NCI-H446 treated with DMSO at 0.1 percent for 48 hours (cell line): Measurements from ENCODE around the gene NR3C2.

Source experiments
- DNase-seq: peaks from one replicate; lab custom pipeline; 2025; lab: John Stamatoyannopoulos, UW

Gene NR3C2

DNA sequence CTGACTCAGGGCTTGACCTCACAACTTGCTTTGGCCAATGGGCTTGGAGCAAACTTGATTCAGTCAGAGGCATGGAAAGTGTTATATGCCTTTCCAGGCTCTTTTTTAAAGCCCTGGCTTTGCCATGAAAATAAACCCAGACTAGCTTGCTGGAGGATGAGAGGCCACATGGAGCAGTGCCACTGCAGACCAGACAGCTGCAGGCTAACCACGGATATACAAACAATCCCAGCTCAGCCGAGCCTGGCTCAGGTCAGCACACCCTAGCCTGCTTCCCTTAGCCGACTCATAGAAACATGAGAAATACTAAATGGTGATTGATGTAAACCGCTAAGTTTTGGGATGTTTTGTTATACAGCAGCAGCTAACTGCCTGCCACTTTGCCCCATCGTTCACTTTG, 365.2 kb downstream of the NR3C2 start:
- DNase-seq, result no peak

DNA sequence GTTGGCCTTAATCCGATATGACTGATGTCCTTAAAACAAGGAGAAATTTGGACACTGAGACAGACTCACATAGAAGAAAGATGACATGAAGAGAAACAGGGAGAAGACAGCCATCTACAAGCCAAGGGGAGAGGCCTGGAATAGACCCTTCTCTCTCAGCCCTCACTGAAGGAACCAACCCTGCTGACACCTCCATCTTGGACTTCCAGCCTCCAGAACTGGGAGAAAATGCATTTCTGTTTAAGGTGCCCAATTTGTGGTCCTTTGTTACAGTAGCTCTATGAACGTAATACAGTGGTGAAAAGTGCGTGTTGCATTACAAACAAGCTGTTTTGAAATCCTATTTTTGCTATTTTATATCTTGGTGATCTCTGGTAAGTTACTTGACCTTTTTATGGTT, 366.8 kb downstream of the NR3C2 start:
- DNase-seq, result no peak

DNA sequence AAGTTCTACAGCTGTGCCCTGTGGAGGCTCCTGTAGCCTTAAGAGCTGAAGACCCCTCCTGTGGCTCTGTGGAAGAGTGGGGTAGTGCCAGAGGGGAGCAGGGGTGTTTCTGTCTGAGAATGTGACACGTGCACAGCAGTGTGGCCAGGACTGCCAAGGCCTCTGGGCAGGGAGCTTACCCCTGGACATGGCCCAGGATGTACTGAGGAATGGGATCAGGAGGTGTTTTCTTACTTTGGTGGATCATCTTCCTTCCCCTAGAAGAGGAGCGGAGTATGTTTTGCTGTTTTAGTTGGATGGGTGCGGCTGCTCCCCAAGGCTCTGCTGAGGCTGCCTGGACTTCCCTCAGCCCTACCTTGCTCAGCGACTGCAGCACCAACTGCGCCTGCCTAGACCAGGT, 367.8 kb downstream of the NR3C2 start:
- no peak for DNase-seq

DNA sequence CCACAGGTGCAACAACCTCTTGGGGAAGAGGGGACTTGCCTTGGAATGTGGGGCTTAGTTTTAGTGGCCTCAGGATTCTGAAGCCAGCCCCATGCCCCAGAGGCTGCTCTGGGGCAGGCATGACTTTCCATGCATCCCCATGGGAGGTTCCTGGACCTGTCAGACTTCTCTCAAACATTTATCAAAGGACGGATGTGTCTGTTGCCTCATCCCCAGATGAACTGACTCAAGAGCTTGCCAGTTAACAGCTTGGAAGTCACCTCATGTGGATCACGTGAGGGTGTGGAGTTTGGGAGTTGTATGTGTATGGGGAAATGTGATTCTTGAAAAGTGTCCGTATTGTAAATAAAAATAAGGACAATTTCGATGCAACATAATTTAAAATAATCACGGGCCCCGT, 368.9 kb downstream of the NR3C2 start:
- no peak for DNase-seq

DNA sequence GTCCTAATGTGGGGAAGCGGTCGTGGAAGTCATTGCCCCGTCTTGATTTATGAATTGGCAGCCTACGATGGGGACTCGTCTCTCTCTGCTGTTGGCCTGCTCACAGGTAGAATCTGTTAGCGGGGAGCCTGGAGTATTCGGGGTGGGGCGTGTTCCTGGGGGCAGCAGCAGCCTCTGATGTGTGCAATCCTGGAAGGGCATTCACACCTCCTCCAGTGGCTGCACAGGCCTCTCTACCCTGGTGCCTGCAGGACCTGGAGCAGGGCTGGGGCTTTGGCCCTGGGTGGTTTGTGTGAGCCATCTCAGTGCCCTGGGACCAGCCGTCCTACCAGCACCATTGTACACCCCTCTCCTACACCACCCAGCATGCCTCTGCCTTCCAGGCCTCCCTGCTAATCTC, 369.4 kb downstream of the NR3C2 start:
- DNase-seq, result no peak

DNA sequence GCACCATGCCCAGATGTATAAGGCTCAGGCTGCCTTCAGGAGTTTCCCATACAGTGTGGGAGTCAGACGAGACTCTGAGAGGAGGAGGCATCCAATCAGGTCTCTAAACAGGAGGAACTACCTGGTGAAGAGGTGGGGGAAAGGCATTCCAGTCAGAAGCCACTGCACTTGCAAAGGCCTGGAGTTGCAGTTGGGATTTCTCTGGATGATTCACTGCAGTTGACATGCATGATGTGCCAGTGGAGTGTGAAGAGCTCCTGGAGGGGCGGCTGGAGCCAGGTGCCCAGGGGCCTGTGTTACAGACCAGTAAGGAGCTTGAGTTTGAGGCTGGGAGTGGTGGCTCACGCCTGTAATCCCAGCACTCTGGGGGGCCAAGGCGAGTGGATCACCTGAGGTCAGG, 371.2 kb downstream of the NR3C2 start:
- DNase-seq, result no peak

DNA sequence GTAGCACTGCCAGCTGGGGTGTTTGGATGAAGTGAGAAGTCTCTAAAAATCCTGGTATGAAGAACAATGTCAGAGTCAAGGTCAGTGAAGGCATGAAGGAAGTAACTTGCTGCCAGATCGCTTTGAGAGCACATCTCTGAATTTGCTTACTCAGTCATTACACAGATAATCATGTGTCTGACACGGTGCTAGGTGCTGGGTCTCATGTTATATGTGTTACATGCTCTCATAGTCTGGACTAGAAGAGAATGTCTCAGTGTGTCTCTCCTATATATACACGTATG, 372.4 kb downstream of the NR3C2 start:
- no peak for DNase-seq

DNA sequence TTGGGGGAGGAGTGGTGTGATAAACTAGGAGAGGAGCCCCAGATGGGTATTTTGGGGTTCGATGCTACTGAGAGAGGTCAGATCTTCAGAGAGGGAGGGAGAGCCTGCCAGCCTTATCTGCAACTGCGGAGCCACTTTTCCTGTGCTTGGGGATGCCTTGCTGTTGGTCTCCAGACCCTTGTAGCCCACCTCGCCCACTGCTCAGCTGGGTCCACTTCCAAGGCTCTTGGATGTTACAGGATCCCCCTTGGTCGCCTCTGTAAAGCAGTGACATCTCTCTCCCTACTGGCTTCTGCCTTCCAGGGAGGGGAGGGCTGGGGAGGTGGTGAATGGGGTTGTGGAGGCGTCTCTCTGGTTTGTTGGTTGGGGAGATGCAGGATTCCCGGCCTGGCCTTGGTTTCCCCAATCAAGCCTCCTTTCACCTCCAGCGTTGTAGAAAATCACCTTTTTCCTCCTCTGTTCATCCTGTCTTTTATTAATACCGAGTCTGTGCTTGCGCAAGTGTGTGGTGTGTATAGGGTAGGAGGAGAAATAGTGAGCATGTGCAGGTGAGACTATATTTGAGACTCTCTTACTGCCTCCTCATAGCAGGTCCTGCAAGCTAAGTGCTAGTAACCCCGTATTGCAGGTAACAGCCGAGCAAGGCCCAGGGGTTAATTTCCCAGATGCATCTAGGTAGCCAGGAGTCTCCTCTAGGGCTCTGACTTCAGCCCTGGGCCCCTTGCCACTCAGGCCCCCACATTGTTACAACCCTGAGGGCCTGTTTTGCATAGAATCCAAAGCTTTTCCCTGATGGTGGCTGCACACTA, 372.9 kb downstream of the NR3C2 start:
- DNase-seq, result no peak

DNA sequence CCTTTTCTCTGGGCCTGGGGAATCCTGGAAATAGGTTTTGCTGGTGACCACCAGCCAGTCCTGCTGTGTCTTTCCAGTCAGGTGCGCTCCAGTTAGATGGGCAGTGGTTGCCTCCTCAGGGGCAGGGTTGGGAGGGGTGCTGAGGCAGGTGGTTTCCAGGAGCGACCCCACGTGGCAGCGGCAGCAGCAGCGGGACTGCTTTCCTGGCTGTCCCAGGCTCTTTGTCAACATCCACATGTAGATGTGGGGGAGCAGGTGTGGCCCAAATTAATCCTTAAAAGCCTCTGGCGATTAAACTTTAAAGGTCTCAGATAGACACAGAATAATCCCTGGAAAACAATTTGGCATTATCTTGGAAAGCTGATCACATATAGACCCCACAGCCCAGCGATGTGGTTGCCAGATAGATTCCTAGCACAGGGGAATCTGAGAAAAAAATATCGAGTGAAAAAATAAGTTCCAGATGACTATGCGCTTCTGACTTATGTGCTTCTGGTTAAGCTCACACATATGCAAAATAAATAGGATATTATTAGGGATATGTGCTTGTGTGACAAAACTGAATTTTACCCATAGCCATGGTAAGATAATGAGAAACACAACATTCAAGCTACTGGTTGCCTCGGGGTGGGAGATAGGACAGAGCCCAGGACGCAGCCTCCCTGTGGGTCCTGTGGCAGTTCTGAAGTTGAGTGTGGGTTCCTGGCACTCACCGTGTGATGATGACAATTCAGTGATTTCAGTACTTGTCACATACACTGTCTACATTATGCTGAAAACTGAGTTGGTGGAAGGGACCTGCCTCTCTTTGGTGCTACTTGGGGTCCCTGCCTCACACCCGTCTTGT, 373.9 kb downstream of the NR3C2 start:
- DNase-seq, result no peak

DNA sequence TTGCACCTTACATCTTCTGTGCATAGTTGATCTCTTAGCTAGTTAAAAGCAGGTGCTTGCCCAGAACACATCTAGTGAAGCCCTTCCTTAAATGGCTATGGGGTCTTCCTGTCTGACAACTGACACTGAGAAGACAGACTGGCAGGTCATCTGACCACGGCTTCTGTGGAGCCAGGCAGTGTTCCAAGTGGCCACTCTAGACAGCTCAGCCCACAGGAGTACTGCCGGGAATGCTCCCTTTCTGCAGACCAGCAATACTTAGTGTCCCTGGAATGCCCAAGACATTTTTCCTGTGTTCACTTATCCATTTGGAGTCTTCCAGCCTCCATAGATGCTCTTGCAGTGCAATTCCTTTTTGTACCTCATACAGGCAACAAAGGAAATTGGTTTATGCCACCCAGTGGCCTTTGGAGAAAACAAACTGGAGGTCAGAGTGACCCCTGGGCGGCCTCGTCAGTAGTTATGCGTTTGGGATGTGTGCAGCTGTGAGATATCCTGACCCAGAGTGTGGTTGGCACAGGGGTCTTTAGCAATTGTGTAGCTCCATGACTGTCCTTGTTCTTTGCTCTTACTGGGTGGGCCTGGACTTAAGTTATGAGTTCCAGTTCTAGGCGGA, 374.8 kb downstream of the NR3C2 start:
- no peak for DNase-seq

DNA sequence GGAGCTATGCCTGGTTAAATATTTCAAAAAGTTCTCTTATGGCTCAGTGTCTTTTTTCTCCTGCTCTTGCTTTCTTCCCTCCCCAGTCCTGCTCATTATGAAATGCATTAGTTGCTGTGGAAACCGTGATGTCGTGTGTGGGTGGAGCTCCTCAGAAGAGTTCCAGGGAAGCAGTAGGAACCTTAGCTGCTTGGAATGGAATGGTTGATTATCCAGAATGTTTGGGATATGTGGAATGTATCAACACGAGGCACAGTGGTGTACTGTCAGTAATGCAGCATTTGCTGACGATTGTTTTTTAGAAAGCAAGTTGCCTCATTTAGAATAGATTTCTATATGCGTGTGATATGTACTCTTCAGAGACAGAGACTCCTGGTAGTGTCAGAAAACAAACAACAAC, 377.1 kb downstream of the NR3C2 start:
- no peak for DNase-seq

DNA sequence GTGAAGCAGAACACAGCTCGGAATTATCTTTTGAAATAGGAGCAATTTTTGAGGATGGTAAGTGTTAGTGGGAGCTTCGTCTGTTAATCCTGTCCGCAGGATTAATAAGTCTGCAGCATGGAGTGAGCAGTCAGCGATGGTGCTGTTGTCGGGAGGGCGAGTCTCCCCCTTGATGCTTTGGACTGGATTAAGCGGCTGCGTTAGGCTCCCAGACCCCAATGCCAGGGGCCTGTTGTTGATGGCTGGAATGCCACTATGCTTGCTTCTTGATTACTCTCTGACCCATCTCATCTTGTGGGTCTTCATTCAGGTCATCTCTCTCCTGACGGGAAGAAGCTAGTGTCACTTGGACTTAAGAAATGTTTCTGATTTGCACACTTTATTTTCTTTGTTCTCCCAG, 377.8 kb downstream of the NR3C2 start:
- no peak for DNase-seq

DNA sequence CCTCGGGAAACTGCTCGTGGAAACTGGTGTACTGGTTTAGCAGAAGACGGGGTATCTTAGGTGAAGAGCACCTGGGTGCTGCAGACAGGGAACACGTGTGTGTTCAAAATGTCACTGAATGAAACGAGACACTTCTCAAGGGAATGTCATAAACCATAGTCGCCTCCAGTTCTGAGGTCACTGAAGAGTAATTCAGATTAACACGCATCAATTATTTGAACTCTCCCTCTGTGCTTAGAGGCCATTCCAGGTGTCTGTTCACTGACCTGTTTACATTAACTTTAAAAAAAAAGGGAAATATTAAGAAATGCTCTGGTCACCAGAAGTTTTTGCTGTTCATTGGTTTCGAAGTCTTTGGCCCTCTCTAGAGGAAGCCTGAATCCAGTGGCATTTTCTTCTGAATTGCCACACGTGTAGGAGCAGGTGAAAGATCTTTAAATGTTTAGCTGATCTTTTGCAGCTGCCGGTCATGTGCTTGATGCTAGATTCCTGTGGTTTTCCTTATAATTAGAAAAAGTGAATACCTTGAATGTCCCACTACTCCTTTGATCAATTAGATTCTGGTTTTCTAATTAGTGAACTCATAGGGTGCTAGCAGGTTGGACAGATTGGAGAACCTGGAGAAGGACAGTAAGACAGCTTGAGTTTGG, 379.8 kb downstream of the NR3C2 start:
- DNase-seq, result no peak

DNA sequence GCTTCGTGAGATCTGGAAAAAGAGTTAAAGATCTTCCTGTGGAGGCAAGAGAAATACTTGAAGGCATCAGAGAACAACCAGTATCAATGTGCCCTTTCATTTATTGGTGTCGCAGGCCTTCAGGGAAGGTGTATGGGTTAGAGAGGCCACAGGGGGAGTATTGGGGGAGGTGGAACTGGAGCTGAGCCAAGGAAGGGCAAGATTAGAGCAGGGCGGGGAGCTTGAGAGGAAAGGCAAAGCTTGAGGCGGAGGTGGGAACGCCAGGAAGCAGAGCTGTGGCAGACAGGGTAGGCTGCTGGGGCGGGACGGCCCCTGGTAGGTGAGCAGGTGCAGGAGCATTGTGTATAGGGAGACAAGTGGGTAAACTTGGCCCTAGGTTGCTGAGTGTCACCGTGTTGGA, 380.4 kb downstream of the NR3C2 start:
- DNase-seq, result no peak

DNA sequence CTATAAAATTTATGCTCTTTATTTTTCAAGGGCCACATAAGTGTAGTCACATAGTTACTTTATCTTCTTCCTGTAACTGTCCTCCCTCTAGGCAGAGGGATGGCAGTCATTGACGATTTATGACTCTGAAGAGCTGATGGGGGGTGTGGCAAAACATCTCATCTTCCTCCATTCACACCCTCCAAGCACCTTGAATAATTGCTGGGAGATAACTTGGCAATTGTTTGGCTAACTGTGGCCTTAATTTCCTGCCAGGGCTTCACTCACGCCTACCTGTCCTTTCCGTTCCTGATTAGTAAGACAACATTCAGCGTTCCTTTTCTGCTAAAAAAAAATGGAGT, 381.1 kb downstream of the NR3C2 start:
- no peak for DNase-seq

DNA sequence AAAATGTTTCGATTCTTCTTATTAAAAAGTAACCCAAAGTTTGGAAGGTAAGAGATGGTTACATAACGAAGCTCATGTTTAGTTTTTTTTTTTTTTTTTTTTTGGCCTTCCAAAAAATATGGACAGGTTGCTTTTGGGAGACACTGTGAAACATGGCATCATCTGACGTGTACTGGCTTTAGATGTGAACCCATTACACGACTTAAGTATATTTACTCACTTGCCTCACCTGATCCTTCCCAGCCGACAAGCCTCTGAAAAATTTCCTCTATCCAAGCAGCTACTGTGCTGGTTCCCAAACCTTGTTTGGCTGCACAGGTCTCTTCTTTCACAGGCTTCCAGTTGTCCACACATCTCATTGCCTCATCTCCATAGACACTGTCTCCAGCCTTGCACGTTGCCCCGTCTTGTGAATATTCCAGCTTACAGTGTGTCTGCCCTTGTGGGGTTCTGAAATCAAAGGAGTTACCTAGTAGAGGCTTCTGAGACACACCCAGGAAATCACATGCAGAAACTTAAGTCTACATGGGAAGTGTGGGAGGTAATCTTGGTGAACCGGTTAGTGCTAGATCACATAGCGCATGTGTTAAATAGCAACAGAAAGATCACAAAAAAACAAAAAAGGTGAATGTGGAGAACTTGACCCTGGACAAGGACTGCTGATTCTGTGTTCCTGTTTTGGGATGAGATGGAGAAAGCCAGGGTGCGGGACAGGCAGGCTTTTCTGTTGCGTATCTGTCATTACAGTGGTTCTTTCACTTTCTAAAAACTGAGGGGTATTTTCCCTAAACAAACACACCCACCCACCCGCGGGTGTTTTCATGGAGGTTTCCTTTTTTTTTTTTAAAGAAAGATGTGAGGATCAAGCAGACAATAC, 381.7 kb downstream of the NR3C2 start:
- no peak for DNase-seq

DNA sequence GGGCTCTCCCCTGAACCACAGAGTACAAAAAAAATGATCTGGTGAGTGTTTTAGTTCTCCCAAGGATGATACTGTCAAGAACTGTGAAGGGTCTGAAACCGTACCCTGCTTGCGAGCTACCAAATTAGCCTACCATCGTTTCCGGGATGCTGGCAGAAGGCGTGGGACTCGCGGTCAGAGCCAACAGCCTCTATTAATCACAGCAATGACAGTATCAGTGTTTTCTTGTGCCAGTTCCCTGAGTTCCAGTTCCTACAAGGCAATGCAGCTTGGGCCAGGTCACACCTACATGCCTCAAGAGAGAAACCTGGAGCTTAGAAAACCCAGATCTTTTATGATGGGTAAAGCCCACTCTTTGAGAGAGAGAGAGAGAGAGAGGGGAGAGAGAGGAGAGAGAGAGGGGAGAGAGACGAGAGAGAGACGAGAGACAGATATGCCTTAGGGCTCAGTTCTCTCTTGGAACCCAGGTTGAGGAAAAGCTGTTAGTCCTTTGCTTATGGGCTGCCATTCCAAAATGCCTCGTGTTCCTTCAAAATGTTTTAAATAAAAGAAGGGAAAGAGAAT, 382.5 kb downstream of the NR3C2 start:
- DNase-seq, result no peak

DNA sequence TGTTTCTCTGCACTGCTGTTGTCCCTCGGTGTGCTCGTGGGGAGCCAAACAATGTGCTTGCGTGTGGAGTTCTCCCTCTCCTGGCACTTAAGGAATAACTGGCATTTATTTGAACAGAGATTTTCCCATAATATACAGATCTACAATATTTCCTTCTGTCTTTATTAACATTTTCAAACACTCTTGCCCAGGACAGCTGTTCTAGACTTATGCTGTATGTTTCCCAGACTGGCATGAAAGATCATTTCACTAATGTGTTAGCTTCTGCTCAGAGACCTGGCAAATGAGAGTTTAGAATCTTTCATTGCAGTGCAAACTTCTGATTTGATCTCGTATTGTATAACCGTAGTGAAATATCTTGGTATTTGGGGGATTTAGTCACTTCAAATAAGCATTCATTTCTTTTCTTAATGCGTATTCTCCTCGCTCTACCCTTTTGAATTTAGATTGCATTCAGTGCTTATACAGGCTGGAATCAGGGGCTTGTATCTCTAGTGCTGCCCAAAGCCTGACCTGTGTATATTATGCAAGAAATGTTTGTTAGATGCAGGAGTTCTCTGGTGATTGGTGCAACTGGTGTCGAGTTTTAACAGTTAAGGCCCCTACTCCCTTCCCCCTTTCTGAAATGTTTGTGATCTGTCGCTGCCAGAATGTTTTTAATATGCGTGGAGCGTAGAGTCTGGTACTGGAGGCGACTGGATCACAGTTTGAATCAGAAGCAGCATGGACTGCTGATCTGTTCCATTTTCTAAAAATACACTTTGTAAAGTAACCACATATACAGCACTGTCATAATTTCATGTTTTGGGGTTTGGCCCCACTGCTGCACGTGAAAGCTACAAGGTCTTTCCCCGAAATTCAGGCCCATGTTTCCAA, 384.0 kb downstream of the NR3C2 start:
- no peak for DNase-seq

DNA sequence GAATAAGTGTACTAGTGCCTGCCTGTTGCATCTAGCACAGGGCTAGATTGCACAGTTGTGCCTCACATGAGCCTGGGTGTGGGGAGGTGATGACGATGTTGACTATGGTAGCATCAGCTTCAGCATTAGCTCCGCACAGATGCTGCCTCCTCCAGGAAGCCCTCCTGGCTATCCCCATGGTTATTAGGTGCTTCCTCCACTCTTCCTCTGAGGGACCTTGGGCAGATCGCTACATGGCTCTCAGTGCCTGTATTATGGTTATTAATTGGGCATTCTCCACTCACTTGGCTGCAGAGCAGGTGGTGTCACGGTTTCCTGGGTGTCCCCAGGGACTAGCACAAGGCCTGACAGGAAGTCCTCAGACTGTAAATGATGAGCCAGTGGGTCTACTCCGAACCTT, 384.7 kb downstream of the NR3C2 start:
- no peak for DNase-seq

DNA sequence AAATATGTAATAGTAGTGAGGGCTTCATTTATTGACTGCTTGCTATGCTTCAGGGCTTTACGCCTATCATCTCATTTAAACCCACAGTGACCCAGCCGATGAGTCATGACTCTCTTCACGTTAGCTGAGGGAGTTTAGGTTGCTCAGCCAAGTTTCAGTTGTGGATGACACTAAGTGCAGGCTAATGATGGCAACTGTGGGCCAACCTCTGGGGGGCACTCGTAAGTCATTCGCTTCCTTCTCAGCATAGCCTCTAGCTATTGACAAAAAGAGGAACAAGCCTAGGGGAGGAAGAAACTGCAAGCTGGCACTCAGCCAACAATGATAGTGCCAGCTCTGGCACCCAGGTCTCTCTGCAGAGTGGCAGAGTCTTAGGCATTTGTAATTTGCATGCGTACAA, 385.3 kb downstream of the NR3C2 start:
- peak; percentile 62 for DNase-seq

DNA sequence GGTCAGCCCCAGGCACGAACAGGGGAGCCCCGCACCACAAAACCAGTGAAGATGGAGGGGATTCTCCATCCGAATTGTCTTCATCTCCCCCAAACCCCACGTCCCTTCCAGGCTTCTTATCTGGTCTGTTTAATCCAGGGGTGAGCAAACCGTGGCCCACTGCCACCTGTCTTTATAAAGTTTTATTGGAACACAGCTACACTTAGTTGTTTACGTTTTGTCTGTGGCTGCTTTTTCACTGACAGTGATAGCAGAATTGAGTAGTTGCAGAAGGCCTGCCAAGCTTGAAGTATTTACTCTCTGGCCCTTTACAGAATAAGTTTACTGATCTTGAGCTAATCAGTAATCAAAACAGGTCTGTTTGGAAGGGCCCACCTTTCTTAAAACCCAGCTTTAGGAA, 386.4 kb downstream of the NR3C2 start:
- no peak for DNase-seq
